HEK293T (cell line): Measurements from ENCODE around the gene TUSC2.

Source experiments
- ARNT ChIP-seq: fragments of 450-650 bp; IDR thresholded peaks from 2 replicates; pipeline ENCODE4 v1.6.1; 2017; ENCODE audit warnings: mild to moderate bottlenecking
- CTBP1 ChIP-seq: fragments of 450-650 bp; IDR thresholded peaks from 2 replicates; pipeline ENCODE4 v1.6.1; 2016; ENCODE audit warnings: borderline replicate concordance
- ELF4 ChIP-seq: fragments of 450-650 bp; IDR thresholded peaks from 2 replicates; pipeline ENCODE4 v1.6.1; 2017; ENCODE audit warnings: antibody characterized with exemption
- FOXM1 ChIP-seq: fragments of 450-650 bp; IDR thresholded peaks from 2 replicates; pipeline ENCODE4 v1.6.1; 2017; ENCODE audit warnings: mild to moderate bottlenecking, borderline replicate concordance
- TARDBP ChIP-seq: fragments of 450-650 bp; IDR thresholded peaks from 2 replicates; pipeline ENCODE4 v1.6.1; 2016

- TF ChIP-seq ELF4 (no peak), FOXM1 (no peak), TARDBP (no peak), CTBP1 (no peak), ARNT (no peak)
These were observed 12.1 kb upstream of the TUSC2 start for GRCh38 chr3:50340147-50340447.
